ENCODE results near the gene DDX21.
"Not testable (repeated sequence)": the region's sequence is repeated elsewhere in the genome, so short reads cannot be mapped to it uniquely, and the experiment has no call there.

The DDX21 gene
- total RNA-seq: 197 to 794 (median 234) reads per million in 4 experiments

DNA sequence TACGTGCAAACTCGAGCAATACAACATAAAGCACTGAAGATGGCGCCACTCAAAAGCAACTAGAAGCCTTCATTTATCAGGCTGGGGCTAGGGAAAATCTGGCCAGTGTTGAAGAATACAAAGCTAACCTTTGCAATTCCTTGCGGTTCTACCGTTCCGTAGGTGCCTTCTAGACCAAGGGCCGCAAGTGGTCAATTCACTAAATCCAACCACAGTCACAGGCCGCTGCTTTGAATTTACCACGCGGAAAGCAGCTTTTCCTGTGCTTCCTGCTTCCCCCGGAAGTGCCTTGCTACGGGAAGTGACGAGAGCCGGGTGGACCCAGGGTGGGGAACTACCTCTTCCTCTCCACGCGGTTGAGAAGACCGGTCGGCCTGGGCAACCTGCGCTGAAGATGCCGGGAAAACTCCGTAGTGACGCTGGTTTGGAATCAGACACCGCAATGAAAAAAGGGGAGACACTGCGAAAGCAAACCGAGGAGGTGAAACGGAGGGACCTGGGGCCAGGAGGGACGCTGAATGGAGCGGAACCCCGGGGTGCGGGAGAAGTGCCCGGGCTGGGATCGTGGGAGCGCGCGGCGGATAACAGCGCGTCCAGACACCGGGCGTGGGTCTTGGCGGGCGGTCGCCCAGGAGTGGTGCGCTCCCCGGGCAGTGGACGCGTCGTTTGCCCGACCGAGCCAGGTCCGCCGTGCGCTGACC is at the start of gene DDX21:
Gene DDX21 (plus strand): TSS at position 339 of the 701 bp plus-strand sequence. CDS start 56 bp downstream, at position 395.
- peak; percentile 74 for DNase-seq

DNA sequence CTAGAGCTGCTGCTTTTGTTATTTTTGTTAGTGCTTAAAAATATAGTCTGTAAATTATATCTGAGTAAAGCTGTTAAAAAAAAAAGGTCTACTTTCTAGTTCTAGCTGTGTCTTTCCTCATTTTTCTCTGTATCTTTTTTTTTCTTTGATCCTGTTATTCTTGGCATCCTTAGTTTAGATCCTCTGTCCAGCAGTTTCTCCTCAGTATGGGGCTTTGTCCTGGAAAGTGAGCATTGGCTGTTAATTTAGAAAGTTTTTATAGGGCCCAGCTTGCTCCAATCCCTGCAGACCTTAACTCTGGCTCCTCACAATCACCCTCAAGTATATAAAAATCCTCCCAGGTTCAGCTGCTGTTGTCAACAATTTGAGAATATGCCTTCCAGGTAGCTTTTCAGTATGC is 31.4 kb upstream of the DDX21 start:
- DNase-seq: no peak

GRCh38 chr10:68925489-68925888 is 30.5 kb upstream of the DDX21 start:
- DNase-seq: no peak

GRCh38 chr10:68929157-68929556 is 26.8 kb upstream of the DDX21 start:
- DNase-seq: not testable (repeated sequence)

- not testable (repeated sequence) for DNase-seq
These were observed 26.1 kb upstream of the DDX21 start for GRCh38 chr10:68929888-68930287.

DNA sequence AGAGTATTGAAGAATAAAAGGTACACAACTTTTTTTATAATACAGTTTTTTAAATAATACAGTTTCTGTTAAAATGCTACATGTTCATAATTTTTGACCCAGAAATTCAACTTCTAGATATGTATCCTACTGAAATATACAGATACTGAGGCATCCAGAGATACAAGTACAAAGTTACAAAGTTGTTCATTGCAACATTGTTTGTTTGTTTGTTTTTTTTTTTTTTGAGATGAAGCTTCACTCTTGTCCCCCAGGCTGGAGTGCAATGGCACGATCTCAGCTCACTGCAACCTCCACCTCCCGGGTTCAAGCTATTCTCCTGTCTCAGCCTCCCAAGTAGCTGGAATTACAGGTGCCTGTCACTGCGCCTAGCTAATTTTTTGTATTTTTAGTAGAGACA is 23.1 kb upstream of the DDX21 start:
- not testable (repeated sequence) for DNase-seq

- DNase-seq: no peak
These were observed 21.0 kb upstream of the DDX21 start for GRCh38 chr10:68934994-68935393.

DNA sequence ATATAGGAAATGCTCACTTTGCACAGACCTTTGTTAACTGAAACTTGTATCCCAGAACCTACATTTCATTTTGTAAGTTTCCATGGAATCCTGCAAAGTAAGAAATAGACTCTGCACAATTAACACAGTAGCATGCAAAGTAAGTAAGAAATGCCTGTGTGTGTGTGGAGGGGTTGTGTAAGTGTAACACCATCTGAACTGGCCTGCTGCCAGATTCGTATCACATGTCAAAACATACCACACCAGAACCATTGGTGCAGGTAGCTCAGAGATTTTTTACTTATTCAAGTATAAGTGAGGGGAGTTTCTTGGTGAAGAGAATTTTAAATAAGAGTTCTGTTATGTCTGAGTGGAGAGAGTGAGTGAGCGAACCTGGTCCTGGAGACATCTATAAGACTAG is 17.9 kb upstream of the DDX21 start:
- DNase-seq: no peak

DNA sequence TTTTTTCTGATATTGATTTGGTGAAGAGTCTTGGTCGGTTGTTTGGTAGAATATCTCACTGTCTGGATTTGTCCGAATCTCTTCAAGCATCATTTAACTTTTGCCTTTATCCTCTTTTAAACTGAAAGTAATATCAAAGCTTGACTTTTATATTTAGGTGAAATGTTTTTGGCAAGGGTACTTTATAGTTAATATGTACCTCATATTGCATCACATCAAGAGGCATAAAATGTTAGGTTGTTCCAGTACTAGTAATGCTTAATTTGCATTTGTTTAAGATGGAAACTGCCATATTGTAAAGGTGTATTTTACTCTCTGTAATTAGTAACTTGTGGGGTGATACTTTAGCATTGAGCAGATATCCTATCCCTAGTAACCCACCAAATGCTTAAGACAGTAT is 17.1 kb upstream of the DDX21 start:
- DNase-seq: no peak

- not testable (repeated sequence) for DNase-seq
These were observed 15.1 kb upstream of the DDX21 start for GRCh38 chr10:68940917-68941316.

- DNase-seq: no peak
These were observed 5.4 kb upstream of the DDX21 start for GRCh38 chr10:68950598-68950997.

- DNase-seq: no peak
These were observed 1.1 kb upstream of the DDX21 start for GRCh38 chr10:68954904-68955303.

GRCh38 chr10:68955355-68955831 is 577 bp upstream of the DDX21 start:
- DNase-seq: no peak

DNA sequence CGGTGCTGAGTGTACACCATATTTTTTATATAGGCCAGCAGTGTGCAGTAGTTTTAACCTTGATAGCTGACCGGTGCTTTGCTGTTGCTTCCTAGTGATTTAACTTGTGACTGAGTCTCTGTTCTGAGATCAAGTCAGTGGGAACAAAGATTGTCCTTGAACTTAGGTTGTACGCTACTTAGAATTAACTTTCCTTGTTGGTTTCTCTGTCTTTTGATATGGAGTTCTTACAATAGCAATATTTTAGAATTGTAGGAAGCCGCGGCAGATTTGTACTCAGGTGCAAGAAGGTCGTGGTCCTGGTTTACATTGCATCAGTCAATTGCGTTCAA is 1.3 kb downstream of the DDX21 start:
- DNase-seq: no peak

DNA sequence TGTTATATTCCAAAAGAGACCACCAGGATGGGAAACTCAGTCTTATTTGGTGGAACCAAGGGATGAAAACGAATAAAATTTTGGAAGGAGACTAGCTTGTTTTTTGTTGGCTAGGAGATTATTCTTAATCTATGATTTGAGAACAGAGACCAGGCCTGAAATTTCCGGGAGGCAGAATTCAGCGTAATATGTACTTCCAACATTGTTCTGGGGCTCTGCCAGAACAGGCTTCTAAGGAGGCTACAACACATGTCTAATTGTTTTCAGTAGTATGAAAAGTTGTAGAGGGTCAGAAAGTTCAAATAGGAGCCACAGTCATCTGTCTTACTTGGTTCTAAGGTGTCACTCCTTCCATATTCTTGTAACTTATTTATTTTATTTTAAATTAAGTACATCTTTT is 1.7 kb downstream of the DDX21 start:
- DNase-seq: no peak

- DNase-seq: no peak
These were observed 3.9 kb downstream of the DDX21 start for GRCh38 chr10:68959695-68960527.

DNA sequence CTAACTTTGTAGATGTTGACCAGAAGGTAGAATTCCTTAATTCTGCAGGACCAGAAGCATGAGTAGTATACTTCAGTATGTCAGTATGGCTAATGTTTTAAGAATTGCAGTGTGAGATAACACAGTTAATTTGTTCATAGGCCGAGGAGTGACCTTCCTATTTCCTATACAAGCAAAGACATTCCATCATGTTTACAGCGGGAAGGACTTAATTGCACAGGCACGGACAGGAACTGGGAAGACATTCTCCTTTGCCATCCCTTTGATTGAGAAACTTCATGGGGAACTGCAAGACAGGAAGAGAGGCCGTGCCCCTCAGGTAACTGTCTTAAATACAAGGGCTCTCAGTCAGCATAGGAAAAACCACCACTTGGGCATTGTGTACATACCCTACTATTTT is 7.2 kb downstream of the DDX21 start:
- no peak for DNase-seq

DNA sequence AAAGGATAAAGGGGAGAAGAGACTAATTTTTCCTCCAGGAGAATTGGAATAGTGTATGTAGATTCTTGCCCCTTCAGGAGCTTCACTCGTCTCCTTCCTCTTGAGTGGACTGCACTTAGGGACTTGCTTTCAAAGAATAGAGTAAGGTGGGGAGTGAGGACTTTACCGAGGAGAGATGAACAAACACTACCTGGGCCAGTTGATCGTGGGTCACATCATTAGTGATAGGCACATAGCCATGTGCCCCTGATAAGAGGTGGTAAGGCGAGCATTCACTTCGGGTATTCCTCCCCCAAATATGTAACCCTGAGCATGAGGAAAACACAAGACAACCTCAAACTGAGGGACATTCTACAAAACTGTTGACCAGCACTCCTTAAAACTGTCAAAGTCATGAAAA is 18.0 kb downstream of the DDX21 start:
- DNase-seq: no peak

GRCh38 chr10:68975936-68976473 is 20.0 kb downstream of the DDX21 start:
- not testable (repeated sequence) for DNase-seq

GRCh38 chr10:68979738-68980137 is 23.8 kb downstream of the DDX21 start:
- DNase-seq: not testable (repeated sequence)

- DNase-seq: no peak
These were observed 25.1 kb downstream of the DDX21 start for GRCh38 chr10:68981074-68981473.

- no peak for DNase-seq
These were observed 26.4 kb downstream of the DDX21 start for GRCh38 chr10:68982389-68982788.

DNA sequence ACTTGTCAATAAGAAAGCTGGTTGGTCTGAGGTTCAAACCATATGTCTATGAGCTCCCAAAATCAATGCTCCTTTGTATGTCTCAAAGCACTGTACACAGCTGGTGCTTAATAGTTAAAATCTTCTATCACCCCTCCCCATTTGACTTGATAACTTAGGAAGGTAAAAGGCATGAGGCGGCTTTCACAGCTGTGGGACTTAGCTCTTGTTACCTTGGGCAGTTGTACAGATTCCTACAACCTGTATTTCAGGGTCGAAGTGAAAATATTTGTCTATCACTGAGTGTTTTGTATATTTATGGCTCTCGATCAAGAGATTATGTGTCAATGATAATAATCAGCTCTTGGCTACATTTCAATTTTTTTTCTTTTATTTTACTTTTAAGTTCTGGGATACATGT is 31.6 kb downstream of the DDX21 start:
- no peak for DNase-seq

All from effector CD8-positive, alpha-beta T cell (primary cell).